ENCODE data around the gene ZNF783.

- TF ChIP-seq POLR2A (IDR thresholded peaks at IDR 0.05; ENCODE audit: low read depth, low read length) (no peak), TAF1 (IDR thresholded peaks at IDR 0.05; ENCODE audit: borderline replicate concordance, low read depth, low read length) (no peak), POLR2AphosphoS5 (IDR thresholded peaks at IDR 0.05; ENCODE audit: low read depth, low read length) (no peak)
These were observed 52.0 kb downstream of the ZNF783 start for GRCh38 chr7:149313981-149314380.

Data from GM12892 (cell line).